Skeletal muscle cell (primary cell): ENCODE measurements around the gene FHOD3.
A peak's percentile ranks its signal among the peaks of the same experiment; 100 is the strongest.

Experiments used
- DNase-seq: peaks from one replicate; pipeline ENCODE4 v3.0.0-alpha.2; 2010; ENCODE audit warnings: low read depth
- H3K4me3 ChIP-seq: 2 replicates; pipeline ENCODE4 v1.5.1; 2011; ENCODE audit warnings: low read depth, mild to moderate bottlenecking, control low read depth, low read length, moderate library complexity

The FHOD3 gene

GRCh38 chr18:36628435-36629137 lies 331.1 kb downstream of the FHOD3 start:
- no peak overlapping the region for H3K4me3 ChIP-seq
- DNase-seq = peak; percentile 43

GRCh38 chr18:36629138-36629530 lies 331.6 kb downstream of the FHOD3 start:
- no peak overlapping the region for H3K4me3 ChIP-seq
- no peak for DNase-seq

- no peak for DNase-seq
- H3K4me3 ChIP-seq = no peak overlapping the region
Observed at GRCh38 chr18:36629836-36630235, 332.3 kb downstream of the FHOD3 start.

- H3K4me3 ChIP-seq = no peak overlapping the region
- DNase-seq = no peak
Observed at GRCh38 chr18:36630917-36631316, 333.4 kb downstream of the FHOD3 start.

GRCh38 chr18:36633961-36634412 lies 336.5 kb downstream of the FHOD3 start:
- no peak for DNase-seq
- H3K4me3 ChIP-seq = no peak overlapping the region

DNA sequence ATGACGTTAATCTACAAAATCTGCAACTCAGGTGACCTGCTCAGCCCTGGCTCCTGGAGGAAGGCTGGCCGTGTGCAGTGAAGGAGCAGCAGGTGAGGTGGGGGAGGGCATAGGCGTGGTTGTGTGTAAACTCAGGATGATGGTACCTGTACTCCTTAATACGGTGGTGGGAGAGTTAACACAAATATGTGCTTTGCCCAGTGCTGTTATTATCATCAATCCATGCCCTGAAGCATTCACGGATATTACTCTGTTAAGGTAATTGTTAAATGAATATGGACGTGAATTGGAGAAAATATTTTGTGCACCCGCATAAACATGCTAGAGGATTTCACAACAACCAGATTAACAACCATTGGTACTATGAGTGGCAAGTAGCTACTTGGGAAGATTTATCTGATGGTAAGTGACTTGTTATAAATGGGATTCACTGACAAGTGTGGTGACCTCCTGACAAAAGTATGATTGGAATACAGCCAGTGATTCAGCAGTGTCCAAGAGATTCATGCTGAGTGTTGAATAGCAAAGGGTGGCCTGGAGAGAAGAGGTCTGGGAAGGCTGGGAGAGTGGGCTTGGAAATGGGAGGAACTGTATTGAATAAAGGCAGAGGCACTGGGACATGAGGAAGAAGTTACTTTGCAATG lies 337.2 kb downstream of the FHOD3 start:
- no peak for DNase-seq
- no peak overlapping the region for H3K4me3 ChIP-seq

DNA sequence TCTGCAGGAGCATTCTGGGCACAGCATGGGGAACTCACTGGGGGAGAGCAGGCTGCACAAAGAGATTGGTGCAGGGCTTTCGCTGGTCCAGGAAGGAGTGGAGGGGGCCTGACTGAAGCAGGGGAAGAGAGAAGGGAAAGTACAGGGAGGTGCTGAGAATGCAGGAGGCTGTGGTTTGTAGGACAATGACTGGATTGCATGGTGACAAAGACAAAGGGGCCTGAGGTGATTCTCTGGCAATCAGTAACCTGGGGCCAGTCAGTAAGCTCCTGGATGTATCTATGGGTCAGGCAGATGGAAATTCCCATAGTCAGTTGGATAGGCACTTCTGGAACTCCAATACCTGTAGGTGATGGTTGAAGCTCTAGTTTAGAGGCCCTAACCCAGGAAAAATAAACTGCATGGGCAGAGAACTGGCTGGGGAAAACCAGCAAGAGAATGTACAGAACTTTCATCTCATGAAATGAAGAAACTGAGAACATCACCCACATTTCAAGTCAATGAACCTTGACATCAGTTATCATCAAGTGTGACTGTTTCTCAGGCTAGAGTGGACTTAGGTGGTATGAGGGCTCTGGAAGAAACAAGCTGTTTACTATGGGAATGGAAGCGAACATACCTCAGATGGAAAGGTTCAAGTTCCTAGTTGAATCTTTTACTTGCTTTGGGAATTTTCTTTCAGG lies 338.0 kb downstream of the FHOD3 start:
- DNase-seq = no peak
- no peak overlapping the region for H3K4me3 ChIP-seq

DNA sequence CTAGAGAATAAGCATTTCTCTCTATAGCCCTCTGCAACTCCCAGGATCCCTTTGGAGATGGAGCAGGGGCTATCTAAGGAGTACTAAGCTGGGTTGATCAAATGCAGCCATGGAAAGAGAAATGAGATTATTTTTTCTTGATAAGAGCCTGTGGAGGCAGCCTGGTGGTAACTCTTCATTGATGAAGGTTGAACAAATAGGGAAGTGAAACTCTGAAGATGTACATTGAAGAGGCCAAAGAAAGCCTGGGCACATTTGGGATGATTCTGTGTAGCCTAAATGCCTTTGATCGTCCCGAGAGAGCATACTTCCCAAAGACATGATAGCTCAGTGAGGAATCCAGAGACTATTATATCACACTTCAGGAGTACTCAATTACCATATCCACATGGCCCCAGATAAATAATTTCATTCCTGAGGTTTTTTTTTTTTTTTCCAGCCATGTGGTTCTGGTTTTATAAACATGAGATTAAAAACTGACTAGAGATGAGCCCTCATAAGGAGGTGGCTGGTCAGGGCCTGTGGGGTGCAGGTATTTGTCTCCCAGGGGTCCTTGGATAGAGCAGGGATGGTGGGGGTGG lies 338.8 kb downstream of the FHOD3 start:
- no peak for DNase-seq

GRCh38 chr18:36638224-36638623 lies 340.7 kb downstream of the FHOD3 start:
- DNase-seq = no peak

More for the DNA sequence above, 338.8 kb downstream of the FHOD3 start:
- no peak overlapping the region for H3K4me3 ChIP-seq

DNA sequence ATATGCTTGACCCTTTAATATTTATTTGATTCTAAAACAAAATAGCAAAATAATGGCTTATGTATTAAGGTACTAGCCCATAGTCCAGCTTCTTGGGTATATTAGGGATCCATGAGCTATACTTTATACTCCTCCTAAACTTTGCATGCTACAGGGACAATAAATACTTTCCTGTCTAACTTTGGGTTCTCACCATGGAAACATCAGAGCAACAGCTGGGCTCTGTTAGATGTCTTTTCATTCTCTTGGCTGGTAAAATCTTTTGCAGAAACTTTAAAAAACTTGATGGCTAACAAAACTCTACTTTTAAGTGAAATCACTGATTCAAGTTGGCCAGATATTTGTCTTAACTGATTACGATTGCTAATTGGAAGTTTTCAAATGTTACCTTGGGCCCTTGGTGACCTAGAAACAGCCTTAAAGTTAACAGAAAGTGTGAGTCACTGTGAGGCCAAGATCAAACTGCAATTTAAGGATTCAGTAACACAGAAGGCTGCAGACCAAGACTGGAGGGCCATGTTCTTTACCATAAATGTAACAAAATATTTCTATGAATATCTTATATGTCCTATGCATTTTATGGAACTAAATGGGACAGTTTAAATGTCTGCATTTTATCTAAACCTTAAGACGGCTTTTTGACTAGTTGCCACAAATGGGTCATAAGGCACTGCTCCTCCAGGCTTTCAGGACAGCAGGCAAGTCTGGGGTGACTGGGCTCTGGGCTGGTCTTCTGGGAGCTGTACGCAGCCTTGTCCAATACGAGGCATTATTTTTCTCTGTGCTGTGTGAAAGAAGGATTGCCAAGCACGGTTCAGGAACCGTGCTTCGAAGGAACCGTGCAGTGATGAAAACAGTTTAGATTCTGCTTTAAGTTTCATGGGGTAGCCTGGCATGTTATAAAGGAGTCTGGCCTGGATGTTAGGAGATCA lies 342.8 kb downstream of the FHOD3 start:
- H3K4me3 ChIP-seq = no peak overlapping the region
- no peak for DNase-seq

More at GRCh38 chr18:36638224-36638623, 340.7 kb downstream of the FHOD3 start:
- H3K4me3 ChIP-seq = no peak overlapping the region

- H3K4me3 ChIP-seq = no peak overlapping the region
- DNase-seq = no peak
Observed at GRCh38 chr18:36643061-36643460, 345.5 kb downstream of the FHOD3 start.

DNA sequence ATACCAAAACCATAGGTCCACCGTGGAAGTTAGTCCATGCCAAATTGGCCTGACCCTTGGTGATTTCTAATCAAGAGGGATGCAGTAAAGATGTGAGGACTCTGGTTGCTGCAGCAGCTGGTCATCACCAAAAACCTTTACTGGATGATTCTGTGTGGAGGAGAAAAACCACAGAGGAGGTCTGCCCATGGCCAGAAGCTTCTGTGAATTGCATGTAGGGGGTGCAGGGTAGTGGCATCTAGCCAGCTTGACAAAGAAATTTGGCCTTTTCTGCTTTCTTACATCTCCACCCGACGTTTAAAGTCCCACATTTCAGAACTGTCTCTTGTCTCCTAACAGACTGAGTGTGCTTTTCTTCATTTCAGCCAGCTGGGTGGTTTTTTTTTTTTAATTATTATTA lies 351.3 kb downstream of the FHOD3 start:
- no peak overlapping the region for H3K4me3 ChIP-seq
- DNase-seq = no peak

GRCh38 chr18:36649205-36649604 lies 351.7 kb downstream of the FHOD3 start:
- DNase-seq = no peak
- H3K4me3 ChIP-seq = no peak overlapping the region

DNA sequence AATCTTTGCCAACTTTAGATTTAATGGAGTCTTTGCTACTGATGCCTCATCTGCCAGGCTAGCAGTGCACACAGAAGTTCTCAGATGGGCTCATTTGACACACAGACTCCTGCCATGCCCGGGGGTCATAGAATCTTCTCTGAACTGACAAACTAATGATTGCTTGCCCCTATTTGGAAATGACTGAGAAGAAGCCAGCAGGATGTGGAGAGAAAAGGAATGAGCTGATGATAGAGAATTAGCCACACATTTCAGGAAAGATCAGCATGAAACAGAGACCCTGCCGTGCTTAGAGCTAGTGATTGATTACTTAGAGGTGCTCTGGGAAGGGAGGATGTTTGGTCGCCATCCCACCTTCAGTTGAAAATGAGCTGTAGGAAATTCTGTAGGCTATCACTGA lies 352.8 kb downstream of the FHOD3 start:
- H3K4me3 ChIP-seq = no peak overlapping the region
- DNase-seq = no peak

GRCh38 chr18:36650906-36651305 lies 353.4 kb downstream of the FHOD3 start:
- DNase-seq = no peak
- no peak overlapping the region for H3K4me3 ChIP-seq

GRCh38 chr18:36652503-36652902 lies 355.0 kb downstream of the FHOD3 start:
- no peak overlapping the region for H3K4me3 ChIP-seq
- DNase-seq = no peak

GRCh38 chr18:36653141-36653869 lies 355.8 kb downstream of the FHOD3 start:
- no peak overlapping the region for H3K4me3 ChIP-seq
- DNase-seq = no peak

DNA sequence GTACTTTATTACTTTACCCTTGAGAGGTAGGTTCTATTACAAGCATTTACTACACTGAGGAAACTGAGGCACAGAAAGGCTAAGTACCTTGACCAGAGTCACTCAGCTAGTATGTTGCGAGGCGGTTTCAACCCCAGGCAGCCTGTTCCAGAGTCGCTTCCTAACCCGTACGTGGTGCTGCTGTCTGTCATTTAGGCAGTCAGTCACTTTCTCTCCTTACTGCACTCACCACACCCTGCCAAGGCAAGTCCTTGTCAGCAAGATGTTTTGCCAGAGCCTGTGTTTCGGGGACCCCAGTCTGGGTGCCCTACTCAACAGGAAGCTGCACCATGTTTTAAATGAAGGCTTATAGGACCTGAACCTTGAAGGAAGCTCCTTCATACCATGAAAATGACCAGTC lies 356.4 kb downstream of the FHOD3 start:
- no peak overlapping the region for H3K4me3 ChIP-seq
- DNase-seq = no peak

DNA sequence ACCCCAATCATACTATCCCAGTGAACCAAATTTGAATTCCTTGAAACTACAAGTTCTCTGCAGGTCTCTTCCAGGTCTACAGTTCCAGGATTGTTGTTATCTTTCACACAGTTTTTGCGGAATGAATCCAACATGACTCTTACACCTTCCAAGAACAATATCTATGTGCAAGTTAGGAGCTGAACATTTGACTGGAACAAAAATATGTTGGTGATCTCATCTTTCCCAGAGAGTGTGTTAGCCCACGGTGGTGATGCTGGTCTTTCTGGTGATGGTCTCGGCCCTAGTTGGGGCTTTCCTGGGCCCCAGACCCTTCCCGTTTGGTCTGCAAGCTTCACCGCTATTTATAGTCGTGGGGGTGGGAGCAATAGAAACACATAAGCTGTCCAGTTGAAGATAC lies 357.6 kb downstream of the FHOD3 start:
- no peak overlapping the region for H3K4me3 ChIP-seq
- DNase-seq = no peak
